NCI-H146 (cell line): Measurements from ENCODE around the gene CTU2.
A peak's percentile ranks its signal among the peaks of the same experiment; 100 is the strongest.
"Not testable (repeated sequence)": the region's sequence is repeated elsewhere in the genome, so short reads cannot be mapped to it uniquely, and the experiment has no call there.

Experiments
- DNase-seq: peaks from one replicate; lab custom pipeline; 2025; lab: John Stamatoyannopoulos, UW

CTU2 gene

DNA sequence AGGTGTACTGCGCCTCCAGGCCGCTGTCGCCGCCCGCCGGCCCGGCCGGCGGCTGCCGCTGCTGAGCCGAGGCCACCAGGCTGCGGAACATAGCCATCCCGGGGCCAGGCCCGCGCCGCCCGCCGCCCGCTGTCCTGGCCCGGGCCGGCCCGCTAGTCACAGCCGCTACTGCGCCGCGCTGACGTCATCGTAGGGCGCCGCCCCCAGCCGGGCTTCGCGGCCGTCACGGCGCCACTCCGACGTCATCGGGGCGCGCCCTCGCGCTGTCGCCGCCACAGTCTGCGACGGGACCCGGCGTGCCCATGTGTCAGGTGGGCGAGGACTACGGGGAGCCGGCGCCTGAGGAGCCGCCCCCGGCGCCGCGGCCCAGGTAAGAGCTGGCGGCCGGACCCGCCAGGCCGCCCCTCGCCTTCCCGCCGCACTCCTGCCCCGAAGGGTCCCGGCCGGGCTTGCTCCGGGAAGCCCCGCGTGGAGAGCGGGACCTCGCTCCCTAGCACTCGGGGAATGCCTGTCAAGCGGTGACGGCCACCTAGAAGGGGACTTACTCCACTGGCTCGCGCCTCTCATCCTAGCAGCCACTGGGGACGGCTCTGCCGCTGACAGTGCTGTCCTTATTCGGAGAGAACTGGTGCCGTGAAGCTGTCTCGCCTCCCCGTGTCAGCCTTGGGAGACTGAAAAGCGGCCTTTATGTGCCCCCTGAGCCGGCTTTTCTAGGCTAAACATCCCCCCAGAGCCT, at the start of gene CTU2, which contains the start of gene RNF166:
Gene CTU2 (plus strand): TSS at position 275 of the 736 bp plus-strand sequence. CDS start 28 bp downstream, at position 303.
Gene RNF166 (minus strand): TSS at position 180 of the 736 bp plus-strand sequence. CDS start 83 bp downstream, at position 97.
- peak; percentile 75 for DNase-seq

DNA sequence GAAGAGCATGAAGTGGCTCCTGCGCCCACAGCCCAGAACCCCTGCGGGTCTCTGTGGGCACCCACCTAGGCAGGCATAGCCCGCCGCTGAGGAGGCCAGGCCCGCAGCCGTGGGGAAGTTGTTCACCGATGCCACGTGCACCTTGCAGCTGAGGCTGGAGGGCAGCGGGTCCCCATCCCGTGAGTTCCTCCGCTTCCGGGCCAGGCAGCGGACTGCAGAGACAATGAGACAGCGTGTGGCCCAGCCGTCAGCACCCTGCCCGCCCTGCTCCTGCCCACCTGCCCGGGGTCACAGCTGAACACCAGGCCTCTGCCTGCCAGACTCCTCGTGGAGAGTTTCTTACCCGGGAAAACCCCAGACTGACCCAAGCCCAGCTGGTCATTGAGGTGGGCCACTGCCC, 48.9 kb upstream of the CTU2 start:
- DNase-seq = no peak

DNA sequence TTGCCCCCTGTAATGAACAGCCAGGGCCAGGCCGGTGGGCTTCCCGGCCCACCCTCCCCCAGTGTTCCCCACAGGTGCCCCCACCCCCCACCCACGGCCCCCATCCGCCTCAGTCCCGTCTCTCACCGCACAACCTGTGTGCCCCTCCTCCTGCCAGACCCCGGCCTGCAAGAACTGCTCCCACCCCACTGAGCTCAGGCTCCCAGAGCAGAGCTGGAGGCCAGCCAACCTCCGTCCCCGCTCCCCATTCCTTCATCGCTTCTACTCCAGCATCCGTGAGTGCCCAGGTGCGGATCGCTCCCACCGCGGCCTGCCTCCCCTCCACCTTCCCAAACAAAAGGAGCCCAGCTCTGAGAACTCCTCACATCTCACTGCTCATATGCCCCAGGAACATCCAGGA, 47.6 kb upstream of the CTU2 start:
- DNase-seq = no peak

DNA sequence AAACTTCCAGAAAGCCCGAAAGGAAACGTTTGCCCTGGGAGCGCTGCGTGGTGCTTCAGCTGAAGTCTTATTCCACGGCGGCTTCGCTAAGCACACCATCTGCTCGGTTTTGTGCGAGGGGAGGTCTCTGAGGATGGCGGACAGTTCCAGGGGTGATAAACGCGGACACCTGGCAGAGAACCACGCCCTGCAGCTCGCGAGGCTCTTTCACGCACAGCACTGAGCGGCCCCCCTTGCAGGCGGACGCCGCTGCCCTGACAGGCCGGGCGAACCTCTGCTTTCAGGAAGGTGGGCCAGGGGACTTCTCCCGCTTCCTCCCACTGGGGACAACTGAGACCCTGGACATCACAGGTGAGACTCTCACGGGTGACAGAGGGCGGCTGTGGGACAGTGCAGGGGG, 47.1 kb upstream of the CTU2 start:
- DNase-seq = no peak

DNA sequence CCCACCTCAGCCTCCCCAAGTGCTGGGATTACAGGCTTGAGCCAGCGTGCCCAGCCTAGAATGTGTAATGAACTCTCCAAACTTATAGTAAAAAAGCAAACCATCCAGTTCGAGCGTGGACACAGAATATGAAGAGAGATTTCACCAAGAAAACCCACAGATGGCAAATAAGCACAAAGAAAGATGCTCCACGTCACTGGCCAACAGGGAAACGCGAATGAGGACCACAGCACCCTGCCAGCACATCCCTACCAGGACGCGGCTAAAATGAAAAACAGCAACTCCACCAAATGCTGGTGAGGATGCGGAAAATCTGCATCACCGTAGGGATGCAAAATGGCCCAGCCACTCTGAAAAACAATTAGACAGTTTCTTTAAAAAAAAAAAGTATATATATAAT, 44.8 kb upstream of the CTU2 start:
- DNase-seq = no peak

- DNase-seq = no peak
Observed at GRCh38 chr16:88662222-88662842, 44.0 kb upstream of the CTU2 start.

DNA sequence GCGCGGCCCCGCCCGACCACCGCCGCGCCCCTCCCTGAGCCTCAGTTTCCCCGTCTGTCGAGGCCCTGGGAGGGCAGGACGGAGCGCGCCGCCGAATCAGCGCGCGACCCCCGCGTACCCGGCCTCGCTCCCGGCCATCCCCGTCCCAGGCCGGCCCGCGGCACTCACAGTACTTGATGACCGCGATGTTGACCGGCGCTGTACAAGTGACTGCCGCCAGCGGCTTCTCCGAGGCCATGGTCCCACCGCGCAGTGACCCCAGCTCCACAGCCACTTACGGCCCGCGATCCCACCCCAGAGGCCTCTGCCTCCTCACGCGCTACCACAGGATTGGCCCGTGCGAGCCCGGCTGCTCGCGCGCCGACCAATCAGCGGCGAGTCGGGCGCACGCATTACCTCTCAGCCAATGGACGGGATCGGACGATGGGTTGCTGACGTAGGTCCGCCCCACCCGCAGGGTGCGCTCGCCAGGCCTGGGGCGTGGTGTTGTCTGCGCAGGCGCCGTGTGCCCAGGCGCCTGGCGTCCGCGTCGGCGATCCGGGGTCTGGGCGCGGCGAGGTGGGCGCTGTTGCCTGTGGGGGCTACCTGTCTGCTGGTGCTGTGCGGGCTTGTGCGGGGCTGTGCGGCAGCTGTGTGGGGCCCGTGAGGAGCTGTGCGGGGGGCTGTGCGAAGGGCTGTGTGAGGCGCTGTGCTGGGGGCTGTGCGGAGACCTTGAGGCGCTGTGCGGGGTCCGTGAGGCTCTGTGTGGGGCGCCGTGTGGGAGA, 43.3 kb upstream of the CTU2 start, which contains the start of gene MVD:
Gene MVD (minus strand): TSS at position 249 of the 764 bp plus-strand sequence. CDS start 11 bp downstream, at position 238.
- peak; percentile 95 for DNase-seq

- no peak for DNase-seq
Observed at GRCh38 chr16:88665148-88665547, 41.2 kb upstream of the CTU2 start.

DNA sequence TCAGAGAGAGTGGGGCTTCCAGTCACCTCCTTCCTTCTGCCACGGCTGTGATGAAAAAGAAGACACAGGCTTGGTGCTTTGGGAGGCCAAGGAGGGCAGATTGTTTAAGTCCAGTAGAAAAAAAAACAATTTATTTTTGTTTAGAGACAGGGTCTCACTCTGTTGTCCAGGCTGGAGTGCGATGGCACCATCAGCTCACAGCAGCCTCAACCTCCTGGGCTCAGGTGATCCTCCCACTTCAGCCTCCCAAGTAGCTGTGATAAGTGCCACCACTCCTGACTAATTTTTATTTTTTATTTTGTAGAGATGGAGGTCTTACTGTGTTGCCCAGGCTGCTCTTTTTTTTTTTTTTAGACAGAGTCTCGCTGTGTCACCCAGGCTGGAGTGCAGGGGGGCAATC, 40.7 kb upstream of the CTU2 start:
- no peak for DNase-seq

DNA sequence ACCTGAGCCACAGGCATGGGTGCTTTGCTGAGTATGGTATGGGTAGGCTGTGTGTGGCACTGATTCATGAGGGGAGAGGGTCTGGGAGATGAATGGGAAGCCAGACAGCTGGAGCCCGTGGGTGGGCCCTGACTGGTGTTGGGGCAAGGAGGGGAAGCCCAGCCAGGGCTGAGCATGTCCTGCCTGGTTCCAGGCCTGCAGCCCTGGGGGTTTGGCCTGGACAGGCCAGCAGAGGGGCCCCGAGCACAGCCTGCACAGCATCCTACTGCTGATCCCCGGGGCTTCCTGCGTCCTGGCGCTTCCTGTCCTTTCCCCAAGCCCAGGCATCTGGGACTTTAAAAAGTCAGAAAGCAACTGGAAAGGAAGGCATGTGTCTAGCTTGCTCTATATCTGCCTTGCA, 38.8 kb upstream of the CTU2 start:
- no peak for DNase-seq

- DNase-seq = not testable (repeated sequence)
Observed at GRCh38 chr16:88669493-88669892, 36.8 kb upstream of the CTU2 start.

DNA sequence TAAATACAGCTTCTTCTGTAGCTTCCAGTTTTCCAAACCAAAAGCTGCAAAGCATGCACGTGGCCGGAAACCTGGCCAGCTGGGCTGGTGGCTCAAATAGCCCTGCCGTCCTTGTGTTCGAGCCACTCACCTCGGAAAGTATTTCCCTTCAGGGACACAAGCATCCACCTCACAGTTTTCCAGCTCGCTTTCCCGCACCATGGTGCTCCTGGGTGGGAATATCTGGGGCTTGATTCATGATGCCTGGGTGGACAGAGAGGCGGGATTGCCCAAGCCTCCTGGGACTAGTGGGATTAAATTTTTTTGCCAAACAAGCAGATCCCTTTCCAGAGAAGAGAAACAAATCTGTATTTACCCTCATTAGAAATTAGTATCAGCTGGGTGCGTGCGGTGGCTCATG, 36.3 kb upstream of the CTU2 start:
- no peak for DNase-seq

DNA sequence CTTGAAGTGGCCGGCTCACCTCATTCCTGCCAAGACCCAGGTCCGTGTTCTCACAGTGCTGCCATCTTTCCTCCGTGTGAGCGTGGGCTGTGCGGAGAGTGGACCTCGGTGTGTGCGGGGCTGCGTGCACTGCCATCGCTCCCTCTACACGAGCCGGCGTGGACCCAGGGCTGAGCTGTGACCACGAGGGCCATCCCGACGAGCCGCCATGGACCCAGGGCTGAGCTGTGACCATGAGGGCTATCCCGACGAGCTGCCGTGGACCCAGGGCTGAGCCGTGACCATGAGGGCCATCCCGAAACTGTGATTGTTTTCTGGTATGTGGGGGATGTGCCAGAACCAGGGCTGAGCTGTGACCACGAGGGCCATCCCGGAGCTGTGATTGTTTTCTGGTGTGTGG, 34.5 kb upstream of the CTU2 start:
- DNase-seq = no peak

- peak; percentile 25 for DNase-seq
Observed at GRCh38 chr16:88672776-88673175, 33.5 kb upstream of the CTU2 start.

- no peak for DNase-seq
Observed at GRCh38 chr16:88673716-88674379, 32.5 kb upstream of the CTU2 start.

DNA sequence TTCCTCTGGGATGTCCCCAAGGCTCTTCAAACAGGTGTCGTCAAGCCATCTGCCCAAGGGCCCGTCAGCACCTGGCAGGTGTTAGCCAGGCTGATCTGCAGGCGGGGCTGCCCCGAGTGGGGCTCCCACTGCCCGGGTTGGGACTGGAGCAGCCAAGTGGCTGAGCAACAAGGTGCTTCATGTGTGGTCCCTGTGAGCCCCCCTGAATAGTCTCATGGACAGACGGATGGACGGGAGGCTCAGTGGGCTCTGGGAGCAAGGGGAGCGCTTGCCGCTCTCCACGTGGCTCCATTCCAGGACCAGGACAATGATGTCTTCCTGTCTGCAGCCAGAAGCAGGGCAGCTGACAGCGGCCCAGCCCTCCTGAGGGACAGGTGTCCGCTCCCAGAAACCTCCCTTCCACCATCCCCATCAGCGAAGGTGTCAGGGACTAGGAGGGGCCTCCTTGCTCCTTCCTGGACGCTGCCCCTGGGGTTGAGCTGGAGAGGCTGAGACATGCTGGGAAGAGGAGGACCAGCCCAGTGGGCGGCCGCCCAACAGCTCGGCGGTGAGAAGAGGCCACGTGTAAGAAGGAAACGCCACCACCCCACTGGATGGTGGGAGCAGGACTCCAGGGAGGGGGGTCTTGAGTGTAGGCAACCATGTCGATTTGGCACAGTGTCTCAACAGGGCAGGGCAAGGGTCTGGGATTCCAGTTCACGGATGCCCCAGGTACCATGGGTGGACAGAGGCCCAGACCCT, 29.6 kb upstream of the CTU2 start:
- DNase-seq = no peak

GRCh38 chr16:88677721-88678120, 28.6 kb upstream of the CTU2 start:
- no peak for DNase-seq

GRCh38 chr16:88678224-88678979, 27.9 kb upstream of the CTU2 start:
- DNase-seq = no peak

GRCh38 chr16:88680554-88681083, 25.7 kb upstream of the CTU2 start:
- DNase-seq = no peak

- DNase-seq = no peak
Observed at GRCh38 chr16:88681084-88681680, 25.1 kb upstream of the CTU2 start.
